HepG2 (cell line): ENCODE measurements around the gene SLC9A8. TPM values are rescaled to one million over a fixed set of nuclear protein-coding genes. Genes with fewer than 3 reads are reported as not detected.
A peak's percentile ranks its signal among the peaks of the same experiment; 100 is the strongest.

Experiments used
- BRF2 ChIP-seq: sonication (generic); formaldehyde crosslinking; IDR thresholded peaks from 2 replicates; pipeline ENCODE4 v1.8.1; 2022; ENCODE audit warnings: mild to moderate bottlenecking, missing genetic modification reagents
- CCDC6 ChIP-seq: sonication (generic); formaldehyde crosslinking; IDR thresholded peaks from 2 replicates; pipeline ENCODE4 v1.8.1; 2022; ENCODE audit warnings: mild to moderate bottlenecking, missing genetic modification reagents, moderate library complexity
- GLI4 ChIP-seq: sonication (generic); formaldehyde crosslinking; IDR thresholded peaks from 2 replicates; pipeline ENCODE4 v1.5.1; 2020; ENCODE audit warnings: missing genetic modification reagents, mild to moderate bottlenecking, moderate library complexity, borderline replicate concordance
- HNRNPK ChIP-seq: fragments of 200-400 bp; formaldehyde crosslinking; IDR thresholded peaks from 2 replicates; pipeline ENCODE4 v1.6.1; 2018; ENCODE audit warnings: low read length, low read depth, moderate library complexity, mild to moderate bottlenecking; ENCODE audit not compliant: poor library complexity, severe bottlenecking
- MXI1 ChIP-seq: IDR thresholded peaks from 3 replicates; pipeline ENCODE4 v1.6.1; 2012; ENCODE audit warnings: low read depth, low read length, inconsistent platforms, borderline replicate concordance
- PTBP1 ChIP-seq: fragments of 200-400 bp; formaldehyde crosslinking; IDR thresholded peaks from 2 replicates; pipeline ENCODE4 v1.6.1; 2018; ENCODE audit warnings: low read length, low read depth; ENCODE audit not compliant: poor library complexity, severe bottlenecking
- SRF ChIP-seq: IDR thresholded peaks from 2 replicates; pipeline ENCODE4 v1.6.1; 2011; ENCODE audit warnings: mild to moderate bottlenecking, low read depth, low read length, moderate library complexity
- TAF15 ChIP-seq: fragments of 200-400 bp; formaldehyde crosslinking; IDR thresholded peaks from one replicate; pipeline ENCODE4 v1.6.1; 2018; ENCODE audit warnings: mild to moderate bottlenecking, low read depth, low read length; ENCODE audit not compliant: poor library complexity, severe bottlenecking
- U2AF2 ChIP-seq: fragments of 200-400 bp; formaldehyde crosslinking; IDR thresholded peaks from 2 replicates; pipeline ENCODE4 v1.6.1; 2017; ENCODE audit warnings: low read depth, mild to moderate bottlenecking, low read length
- ZKSCAN8 ChIP-seq: IDR thresholded peaks from 2 replicates; pipeline ENCODE4 v1.6.1; 2016; ENCODE audit warnings: borderline replicate concordance, missing genetic modification reagents, missing compliant biosample characterization
- ZNF101 ChIP-seq: sonication (generic); formaldehyde crosslinking; IDR thresholded peaks from 2 replicates; pipeline ENCODE4 v1.4.0; 2020; ENCODE audit warnings: mild to moderate bottlenecking, low read depth, missing genetic modification reagents, borderline replicate concordance
- ZNF205 ChIP-seq: IDR thresholded peaks from 2 replicates; pipeline ENCODE4 v1.6.1; 2018; ENCODE audit warnings: missing biosample characterization, missing genetic modification reagents
- ZNF484 ChIP-seq: sonication (generic); formaldehyde crosslinking; IDR thresholded peaks from 2 replicates; pipeline ENCODE4 v1.5.1; 2020; ENCODE audit warnings: mild to moderate bottlenecking, low read depth, missing genetic modification reagents, borderline replicate concordance
- ZNF570 ChIP-seq: sonication (generic); formaldehyde crosslinking; IDR thresholded peaks from 2 replicates; pipeline ENCODE4 v1.4.0; 2020; ENCODE audit warnings: mild to moderate bottlenecking, missing genetic modification reagents, borderline replicate concordance
- ZNF749 ChIP-seq: sonication (generic); formaldehyde crosslinking; IDR thresholded peaks from 2 replicates; pipeline ENCODE4 v1.8.0; 2022; ENCODE audit warnings: mild to moderate bottlenecking, missing genetic modification reagents, moderate library complexity, borderline replicate concordance
- polyA plus RNA-seq, 8 experiments: library from polyadenylated mRNA; depleted of rRNA in 3 of 8; stranded (reverse) in 7 of 8; unstranded in 1 of 8; fragments of >200 nt; fragmentation: Illumina TruSeq in 4 of 8; extraction: Trizol in 4 of 8; gene quantifications; 2 replicates each; pipeline versions ENCODE4 v1.2.1 to v1.2.3, GENCODE V29; 2011 to 2016; ENCODE audit warnings: low read depth in 4 of 8, missing spikeins in 1 of 8, mixed read lengths in 1 of 8; ENCODE audit not compliant: insufficient read depth in 1 of 8
- total RNA-seq, 5 experiments: library from RNA; depleted of rRNA; stranded (reverse); fragments of >200 nt; fragmentation: Illumina TruSeq; extraction: Trizol; gene quantifications; 2 replicates each; pipeline ENCODE4 v1.2.3, GENCODE V29; 2016; ENCODE audit warnings: low read depth in 1 of 5
- TF ChIP-seq, protein P1 (sequence below): sonication (generic); formaldehyde crosslinking; IDR thresholded peaks from 2 replicates; pipeline ENCODE4 v1.5.1; 2020; ENCODE audit warnings: mild to moderate bottlenecking, missing genetic modification reagents, borderline replicate concordance
- TF ChIP-seq, protein P2 (sequence below): sonication (generic); formaldehyde crosslinking; IDR thresholded peaks from 2 replicates; pipeline ENCODE4 v1.9.0; 2022; ENCODE audit warnings: low read depth, missing genetic modification reagents
- TF ChIP-seq, protein P3 (sequence below): IDR thresholded peaks from 2 replicates; pipeline ENCODE4 v1.6.1; 2016; ENCODE audit warnings: mild to moderate bottlenecking, missing biosample characterization, missing genetic modification reagents

SLC9A8 gene
- total and polyA plus RNA-seq, 2 of the 13 experiments (the other 11 are each of a cell fraction or from before 2014, with no cell fraction given), result 4.1 to 7.4 TPM

GRCh38 chr20:49768204-49769047, 44.2 kb upstream of the SLC9A8 start (continued):
- TF ChIP-seq, protein P1, sequence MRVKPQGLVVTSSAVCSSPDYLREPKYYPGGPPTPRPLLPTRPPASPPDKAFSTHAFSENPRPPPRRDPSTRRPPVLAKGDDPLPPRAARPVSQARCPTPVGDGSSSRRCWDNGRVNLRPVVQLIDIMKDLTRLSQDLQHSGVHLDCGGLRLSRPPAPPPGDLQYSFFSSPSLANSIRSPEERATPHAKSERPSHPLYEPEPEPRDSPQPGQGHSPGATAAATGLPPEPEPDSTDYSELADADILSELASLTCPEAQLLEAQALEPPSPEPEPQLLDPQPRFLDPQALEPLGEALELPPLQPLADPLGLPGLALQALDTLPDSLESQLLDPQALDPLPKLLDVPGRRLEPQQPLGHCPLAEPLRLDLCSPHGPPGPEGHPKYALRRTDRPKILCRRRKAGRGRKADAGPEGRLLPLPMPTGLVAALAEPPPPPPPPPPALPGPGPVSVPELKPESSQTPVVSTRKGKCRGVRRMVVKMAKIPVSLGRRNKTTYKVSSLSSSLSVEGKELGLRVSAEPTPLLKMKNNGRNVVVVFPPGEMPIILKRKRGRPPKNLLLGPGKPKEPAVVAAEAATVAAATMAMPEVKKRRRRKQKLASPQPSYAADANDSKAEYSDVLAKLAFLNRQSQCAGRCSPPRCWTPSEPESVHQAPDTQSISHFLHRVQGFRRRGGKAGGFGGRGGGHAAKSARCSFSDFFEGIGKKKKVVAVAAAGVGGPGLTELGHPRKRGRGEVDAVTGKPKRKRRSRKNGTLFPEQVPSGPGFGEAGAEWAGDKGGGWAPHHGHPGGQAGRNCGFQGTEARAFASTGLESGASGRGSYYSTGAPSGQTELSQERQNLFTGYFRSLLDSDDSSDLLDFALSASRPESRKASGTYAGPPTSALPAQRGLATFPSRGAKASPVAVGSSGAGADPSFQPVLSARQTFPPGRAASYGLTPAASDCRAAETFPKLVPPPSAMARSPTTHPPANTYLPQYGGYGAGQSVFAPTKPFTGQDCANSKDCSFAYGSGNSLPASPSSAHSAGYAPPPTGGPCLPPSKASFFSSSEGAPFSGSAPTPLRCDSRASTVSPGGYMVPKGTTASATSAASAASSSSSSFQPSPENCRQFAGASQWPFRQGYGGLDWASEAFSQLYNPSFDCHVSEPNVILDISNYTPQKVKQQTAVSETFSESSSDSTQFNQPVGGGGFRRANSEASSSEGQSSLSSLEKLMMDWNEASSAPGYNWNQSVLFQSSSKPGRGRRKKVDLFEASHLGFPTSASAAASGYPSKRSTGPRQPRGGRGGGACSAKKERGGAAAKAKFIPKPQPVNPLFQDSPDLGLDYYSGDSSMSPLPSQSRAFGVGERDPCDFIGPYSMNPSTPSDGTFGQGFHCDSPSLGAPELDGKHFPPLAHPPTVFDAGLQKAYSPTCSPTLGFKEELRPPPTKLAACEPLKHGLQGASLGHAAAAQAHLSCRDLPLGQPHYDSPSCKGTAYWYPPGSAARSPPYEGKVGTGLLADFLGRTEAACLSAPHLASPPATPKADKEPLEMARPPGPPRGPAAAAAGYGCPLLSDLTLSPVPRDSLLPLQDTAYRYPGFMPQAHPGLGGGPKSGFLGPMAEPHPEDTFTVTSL (CRISPR knock-in tag), result peak; percentile 100
- TF ChIP-seq ZNF205 (CRISPR knock-in tag) (peak; percentile 97), PTBP1 (no peak), ZNF749 (CRISPR knock-in tag) (peak; percentile 87; the same call in 1 of the 2 replicates), HNRNPK (no peak), MXI1 (peak; percentile 80; the same call in 1 of the 3 replicates), BRF2 (CRISPR knock-in tag) (peak; percentile 96), ZKSCAN8 (CRISPR knock-in tag) (peak; percentile 99), SRF (peak; percentile 69; the same call in 1 of the 2 replicates), GLI4 (peak; percentile 80; the same call in 1 of the 2 replicates), ZNF101 (CRISPR knock-in tag) (no peak), CCDC6 (peak; percentile 99), ZNF484 (CRISPR knock-in tag) (no peak; the same call in 1 of the 2 replicates), TAF15 (no peak), U2AF2 (no peak), ZNF570 (CRISPR knock-in tag) (no peak)
- TF ChIP-seq, protein P2, sequence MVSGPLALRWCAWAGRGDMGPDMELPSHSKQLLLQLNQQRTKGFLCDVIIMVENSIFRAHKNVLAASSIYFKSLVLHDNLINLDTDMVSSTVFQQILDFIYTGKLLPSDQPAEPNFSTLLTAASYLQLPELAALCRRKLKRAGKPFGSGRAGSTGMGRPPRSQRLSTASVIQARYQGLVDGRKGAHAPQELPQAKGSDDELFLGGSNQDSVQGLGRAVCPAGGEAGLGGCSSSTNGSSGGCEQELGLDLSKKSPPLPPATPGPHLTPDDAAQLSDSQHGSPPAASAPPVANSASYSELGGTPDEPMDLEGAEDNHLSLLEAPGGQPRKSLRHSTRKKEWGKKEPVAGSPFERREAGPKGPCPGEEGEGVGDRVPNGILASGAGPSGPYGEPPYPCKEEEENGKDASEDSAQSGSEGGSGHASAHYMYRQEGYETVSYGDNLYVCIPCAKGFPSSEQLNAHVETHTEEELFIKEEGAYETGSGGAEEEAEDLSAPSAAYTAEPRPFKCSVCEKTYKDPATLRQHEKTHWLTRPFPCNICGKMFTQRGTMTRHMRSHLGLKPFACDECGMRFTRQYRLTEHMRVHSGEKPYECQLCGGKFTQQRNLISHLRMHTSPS (CRISPR knock-in tag), result peak; percentile 68; the same call in 1 of the 2 replicates
- TF ChIP-seq, protein P3, sequence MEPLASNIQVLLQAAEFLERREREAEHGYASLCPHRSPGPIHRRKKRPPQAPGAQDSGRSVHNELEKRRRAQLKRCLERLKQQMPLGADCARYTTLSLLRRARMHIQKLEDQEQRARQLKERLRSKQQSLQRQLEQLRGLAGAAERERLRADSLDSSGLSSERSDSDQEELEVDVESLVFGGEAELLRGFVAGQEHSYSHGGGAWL (CRISPR knock-in tag), result 0 out of 2 replicates have a peak, but pooled peaks have one; percentile 25
